H1 (cell line): ENCODE results near the gene DSC3.
"Not testable (repeated sequence)": the region's sequence is repeated elsewhere in the genome, so short reads cannot be mapped to it uniquely, and the experiment has no call there.

Experiments
- ASH2L ChIP-seq: fragments of 200-600, 300-600 bp; sonication (generic); IDR thresholded peaks from one replicate; pipeline ENCODE4 v1.7.1; 2017; ENCODE audit warnings: low read length
- ATF3 ChIP-seq: IDR thresholded peaks from 2 replicates; pipeline ENCODE4 v1.6.1; 2011; ENCODE audit warnings: low read depth, mild to moderate bottlenecking, low read length; ENCODE audit not compliant: insufficient read depth
- CBX8 ChIP-seq: fragments of 300-800, 300-1000 bp; sonication (generic); IDR thresholded peaks from 2 replicates; pipeline ENCODE4 v1.7.1; 2016; ENCODE audit warnings: low read depth, low read length, borderline replicate concordance
- CTCF ChIP-seq, 3 experiments: IDR thresholded peaks; 1 replicate in 2 of 3; 2 replicates in 1 of 3; pipeline versions ENCODE4 v1.5.1 to v1.6.1; 2011; ENCODE audit warnings: low read length in 3 of 3, mild to moderate bottlenecking in 3 of 3, inconsistent platforms in 2 of 3, low read depth in 1 of 3, moderate library complexity in 1 of 3; ENCODE audit not compliant: insufficient read depth in 1 of 3; ENCODE audit errors: control extremely low read depth in 1 of 3
- EGR1 ChIP-seq: IDR thresholded peaks from 2 replicates; pipeline ENCODE4 v1.6.1; 2011; ENCODE audit warnings: low read depth, low read length, borderline replicate concordance
- GABPA ChIP-seq: IDR thresholded peaks from 2 replicates; pipeline ENCODE4 v1.6.1; 2011; ENCODE audit warnings: mild to moderate bottlenecking, low read length, moderate library complexity, borderline replicate concordance; ENCODE audit not compliant: insufficient read depth
- MAX ChIP-seq: IDR thresholded peaks from 2 replicates; pipeline ENCODE4 v1.6.1; 2012; ENCODE audit warnings: inconsistent platforms
- POLR2A ChIP-seq, 2 experiments: IDR thresholded peaks; 1 replicate in 1 of 2; 2 replicates in 1 of 2; pipeline ENCODE4 v1.6.1; 2011; ENCODE audit warnings: low read depth in 2 of 2, low read length in 2 of 2, mild to moderate bottlenecking in 2 of 2; ENCODE audit errors: control extremely low read depth in 1 of 2
- RBBP5 ChIP-seq: IDR thresholded peaks from 2 replicates; pipeline ENCODE4 v1.7.1; 2012; ENCODE audit warnings: low read depth, mild to moderate bottlenecking, inconsistent platforms, low read length, moderate library complexity, borderline replicate concordance
- SIX5 ChIP-seq: IDR thresholded peaks from 2 replicates; pipeline ENCODE4 v1.6.1; 2011; ENCODE audit warnings: mild to moderate bottlenecking, low read depth, low read length
- TAF1 ChIP-seq: IDR thresholded peaks from 2 replicates; pipeline ENCODE4 v1.6.1; 2011; ENCODE audit warnings: mild to moderate bottlenecking, low read depth, low read length
- ZNF274 ChIP-seq: IDR thresholded peaks from 2 replicates; pipeline ENCODE4 v1.7.0; 2012; ENCODE audit warnings: low read length, borderline replicate concordance; ENCODE audit errors: extremely low read depth

- TF ChIP-seq MAX; TAF1; CTCF (IDR thresholded peaks at IDR 0.05; ENCODE audit: control extremely low read depth in 1 of 3, insufficient read depth in 1 of 3, low read depth in 1 of 3, low read length in 3 of 3); EGR1; ASH2L; ZNF274; SIX5; ATF3; CBX8; GABPA; POLR2A (IDR thresholded peaks at IDR 0.05; ENCODE audit: control extremely low read depth in 1 of 2, low read depth in 2 of 2, low read length in 2 of 2); RBBP5: not testable (repeated sequence)
These were observed 64.5 kb downstream of the DSC3 start for GRCh38 chr18:30978091-30978490.
